IMR-90 (cell line): ENCODE measurements around the gene SPIN1. TPM values are rescaled to one million over a fixed set of nuclear protein-coding genes. Genes with fewer than 3 reads are reported as not detected.

Experiments
- ATAC-seq: fragments of 200-7000 bp; cut with Tn5 transposase; 2 replicates; pipeline ENCODE4 v1.9.1; 2020; ENCODE audit warnings: low read depth, mild to moderate bottlenecking, moderate library complexity
- BruUV-seq: library from RNA; stranded (reverse); fragments of 400-500 nt; replicated peaks from 2 replicates; lab custom pipeline; 2021; lab: Mats Ljungman, UMichigan
- CTCF ChIA-PET: fragments of 300-600 bp; formaldehyde crosslinking; extraction: SDS; loops from one replicate; lab custom pipeline; 2021; ENCODE audit warnings: antibody characterized with exemption; lab: Yijun Ruan, JAX
- POLR2A ChIA-PET: fragments of 300-600 bp; sonication (Branson Sonifier 250); formaldehyde crosslinking; loops from one replicate; lab custom pipeline; 2022; ENCODE audit warnings: antibody characterized with exemption; ENCODE audit not compliant: unreplicated experiment; lab: Charles Lee
- DNase-seq: peaks from one replicate; pipeline ENCODE4 v3.0.0; 2013
- H2AFZ ChIP-seq: replicated peaks from 2 replicates; pipeline ENCODE3; 2013; ENCODE audit warnings: low read length, mild to moderate bottlenecking; ENCODE audit not compliant: poor library complexity
- H2AK5ac ChIP-seq: 2 replicates; pipeline ENCODE4 v1.6.1; 2013; ENCODE audit warnings: low read depth, low read length, inconsistent platforms
- H2AK9ac ChIP-seq: replicated peaks from 2 replicates; pipeline ENCODE3; 2013; ENCODE audit warnings: mild to moderate bottlenecking, low read depth, low read length, moderate library complexity; ENCODE audit not compliant: poor library complexity
- H2BK120ac ChIP-seq: 2 replicates; pipeline ENCODE4 v1.6.1; 2013; ENCODE audit warnings: low read depth, low read length, inconsistent platforms
- H2BK15ac ChIP-seq: 3 replicates; pipeline ENCODE4 v1.6.1; 2013; ENCODE audit warnings: low read depth, low read length, inconsistent platforms
- H2BK20ac ChIP-seq: 2 replicates; pipeline ENCODE4 v1.6.1; 2013; ENCODE audit warnings: low read depth, mild to moderate bottlenecking, inconsistent platforms, low read length, moderate library complexity
- H2BK5ac ChIP-seq: 2 replicates; pipeline ENCODE4 v1.6.1; 2013; ENCODE audit warnings: mild to moderate bottlenecking, low read depth, low read length, inconsistent platforms; ENCODE audit not compliant: poor library complexity, severe bottlenecking
- H3K14ac ChIP-seq: replicated peaks from 2 replicates; pipeline ENCODE4 v1.6.1; 2013; ENCODE audit warnings: low read depth, low read length, inconsistent platforms
- H3K18ac ChIP-seq: 2 replicates; pipeline ENCODE4 v1.6.1; 2013; ENCODE audit warnings: low read depth, low read length, control low read depth
- H3K23ac ChIP-seq: 2 replicates; pipeline ENCODE4 v1.6.1; 2013; ENCODE audit warnings: low read depth, low read length, inconsistent platforms
- H3K27ac ChIP-seq: 2 replicates; pipeline ENCODE4 v1.5.1; 2013; ENCODE audit warnings: mild to moderate bottlenecking, control low read depth, low read length; ENCODE audit not compliant: insufficient read depth
- H3K27me3 ChIP-seq: 2 replicates; pipeline ENCODE4 v1.6.1; 2013; ENCODE audit warnings: low read length; ENCODE audit not compliant: control insufficient read depth, insufficient read depth
- H3K36me3 ChIP-seq: 2 replicates; pipeline ENCODE4 v1.6.1; 2013; ENCODE audit warnings: low read length, mixed read lengths; ENCODE audit not compliant: control insufficient read depth, insufficient read depth
- H3K4ac ChIP-seq: 2 replicates; pipeline ENCODE4 v1.6.1; 2013; ENCODE audit warnings: low read depth, low read length, inconsistent platforms
- H3K4me1 ChIP-seq: 2 replicates; pipeline ENCODE4 v1.6.1; 2013; ENCODE audit warnings: low read length, mixed read lengths; ENCODE audit not compliant: control insufficient read depth, insufficient read depth
- H3K4me2 ChIP-seq: 2 replicates; pipeline ENCODE4 v1.6.1; 2013; ENCODE audit warnings: low read depth, mild to moderate bottlenecking, control low read depth, low read length, moderate library complexity
- H3K4me3 ChIP-seq: 2 replicates; pipeline ENCODE4 v1.5.1; 2013; ENCODE audit warnings: low read depth, mild to moderate bottlenecking, control low read depth, low read length, moderate library complexity; ENCODE audit not compliant: insufficient read depth
- H3K56ac ChIP-seq: 2 replicates; pipeline ENCODE4 v1.6.1; 2013; ENCODE audit warnings: low read length, inconsistent platforms; ENCODE audit not compliant: insufficient read depth; ENCODE audit errors: extremely low read depth
- H3K79me1 ChIP-seq, 2 experiments: 2 replicates each; pipeline ENCODE4 v1.6.1; 2013; ENCODE audit warnings: low read length in 2 of 2, inconsistent platforms in 1 of 2, low read depth in 1 of 2
- H3K9ac ChIP-seq: 2 replicates; pipeline ENCODE4 v1.6.1; 2013; ENCODE audit warnings: low read depth, low read length, control low read depth
- H3K9me1 ChIP-seq: 2 replicates; pipeline ENCODE4 v1.6.1; 2013; ENCODE audit warnings: low read length, inconsistent platforms; ENCODE audit not compliant: insufficient read depth
- H3K9me3 ChIP-seq: 2 replicates; pipeline ENCODE4 v1.6.1; 2013; ENCODE audit warnings: low read length; ENCODE audit not compliant: control insufficient read depth, insufficient read depth
- H4K20me1 ChIP-seq: 2 replicates; pipeline ENCODE4 v1.6.1; 2013; ENCODE audit warnings: low read length, inconsistent platforms; ENCODE audit not compliant: insufficient read depth
- H4K5ac ChIP-seq: 2 replicates; pipeline ENCODE4 v1.6.1; 2013; ENCODE audit warnings: mild to moderate bottlenecking, low read depth, low read length, control low read depth
- H4K8ac ChIP-seq, 2 experiments: 2 replicates each; pipeline ENCODE4 v1.6.1; 2013; ENCODE audit warnings: low read depth in 2 of 2, low read length in 2 of 2, control low read depth in 1 of 2, inconsistent platforms in 1 of 2
- H4K91ac ChIP-seq: 2 replicates; pipeline ENCODE4 v1.6.1; 2013; ENCODE audit warnings: low read depth, low read length, inconsistent platforms; ENCODE audit not compliant: insufficient read depth
- BHLHE40 ChIP-seq: fragments of 150-350 bp; IDR thresholded peaks from 2 replicates; pipeline ENCODE4 v1.6.1; 2016; ENCODE audit warnings: mild to moderate bottlenecking, low read depth, low read length
- CEBPB ChIP-seq: IDR thresholded peaks from 2 replicates; pipeline ENCODE4 v1.6.1; 2012; ENCODE audit warnings: low read depth, low read length, improper control_type of control experiment
- CHD1 ChIP-seq: IDR thresholded peaks from 2 replicates; pipeline ENCODE4 v1.6.1; 2012; ENCODE audit warnings: low read depth, low read length, improper control_type of control experiment
- FOS ChIP-seq: fragments of 150-350 bp; IDR thresholded peaks from 2 replicates; pipeline ENCODE4 v1.6.1; 2016; ENCODE audit warnings: low read depth, low read length
- MAFK ChIP-seq: IDR thresholded peaks from 2 replicates; pipeline ENCODE4 v1.6.1; 2012; ENCODE audit warnings: low read depth, low read length, improper control_type of control experiment
- MXI1 ChIP-seq: IDR thresholded peaks from 2 replicates; pipeline ENCODE4 v1.6.1; 2012; ENCODE audit warnings: low read depth, mild to moderate bottlenecking, low read length, moderate library complexity, borderline replicate concordance
- NFE2L2 ChIP-seq: fragments of 150-350 bp; IDR thresholded peaks from 2 replicates; pipeline ENCODE4 v1.6.1; 2016; ENCODE audit warnings: low read depth, mild to moderate bottlenecking, low read length
- POLR2A ChIP-seq: IDR thresholded peaks from 2 replicates; pipeline ENCODE4 v1.6.1; 2012; ENCODE audit warnings: mild to moderate bottlenecking, low read depth, low read length
- RAD21 ChIP-seq: IDR thresholded peaks from 2 replicates; pipeline ENCODE4 v1.6.1; 2012; ENCODE audit warnings: low read length, improper control_type of control experiment
- RCOR1 ChIP-seq: IDR thresholded peaks from 2 replicates; pipeline ENCODE4 v1.6.1; 2012; ENCODE audit warnings: mild to moderate bottlenecking, low read length, improper control_type of control experiment; ENCODE audit not compliant: insufficient replicate concordance
- RFX5 ChIP-seq: IDR thresholded peaks from 2 replicates; pipeline ENCODE4 v1.8.0; 2012; ENCODE audit warnings: low read depth, mild to moderate bottlenecking, low read length, moderate library complexity
- USF2 ChIP-seq: fragments of 150-350 bp; IDR thresholded peaks from 2 replicates; pipeline ENCODE4 v1.6.1; 2017; ENCODE audit warnings: mild to moderate bottlenecking, antibody characterized with exemption, low read length, low read depth
- WGBS, 2 experiments: methylation state at CpG; one replicate each; pipeline versions ENCODE4 v1.1.5 to v1.1.7; 2013; ENCODE audit warnings: missing lambda C conversion rate in 2 of 2; ENCODE audit not compliant: insufficient read length in 1 of 2; ENCODE audit errors: extremely low coverage in 2 of 2; 5-methylcytosine and 5-hydroxymethylcytosine counted together
- dilution Hi-C: fragments of 300-500 bp; cut with HindIII; formaldehyde crosslinking; loops from one replicate; pipeline ENCODE4 v1.14.3; 2018; ENCODE audit warnings: low sequenced_read_pairs; ENCODE audit not compliant: unreplicated experiment
- in situ Hi-C: fragments of 300-500 bp; cut with MboI; formaldehyde crosslinking; loops from 3 replicates; pipeline ENCODE4 v1.14.3; 2019; ENCODE audit warnings: low sequenced_read_pairs, inconsistent platforms, mixed read lengths
- intact Hi-C: fragments of 100-400 bp; cut with micrococcal nuclease; formaldehyde crosslinking; loops from 2 replicates; pipeline ENCODE4 v1.10.0; 2022
- polyA plus RNA-seq, 3 experiments: library from polyadenylated mRNA; depleted of rRNA; stranded (reverse); fragments of >200 nt; gene quantifications; 2 replicates each; pipeline ENCODE4 v1.2.3, GENCODE V29; 2012; ENCODE audit warnings: low replicate concordance in 1 of 3
- total RNA-seq: library from RNA; depleted of rRNA; stranded (reverse); fragments of >200 nt; gene quantifications from 2 replicates; pipeline ENCODE4 v1.2.3, GENCODE V29; 2012
- TF ChIP-seq, protein P1 (sequence below): fragments of 150-350 bp; IDR thresholded peaks from 2 replicates; pipeline ENCODE4 v1.6.1; 2016; ENCODE audit warnings: low read depth, mild to moderate bottlenecking, low read length, moderate library complexity, borderline replicate concordance
- TF ChIP-seq, protein P2 (sequence below): conservative IDR thresholded peaks from 2 replicates; pipeline ENCODE4 v1.5.1; 2012; ENCODE audit warnings: mild to moderate bottlenecking, low read depth, low read length, improper control_type of control experiment

The SPIN1 gene
- total and polyA plus RNA-seq, 2 of the 4 experiments (the other 2 are of a cell fraction), result 63.3 to 141 TPM

GRCh38 chr9:88429595-88430430, 41.6 kb downstream of the SPIN1 start:
- H3K4me2 ChIP-seq, result peak overlapping the region; percentile 38
- dilution Hi-C loops, result no loop called here
- peak overlapping the region; percentile 48 for H2AK9ac ChIP-seq
- H3K36me3 ChIP-seq, result peaks cover 17% of the 10 kb centered on the region
- peak overlapping the region; percentile 61 for H3K27ac ChIP-seq
- DNase-seq (peak; percentile 38), ATAC-seq (peak; percentile 72)
- H3K56ac ChIP-seq, result peak overlapping the region; percentile 33; the same call in 1 of the 2 replicates
- peak overlapping the region; percentile 99 for H2BK20ac ChIP-seq
- peak overlapping the region; percentile 79 for H2BK5ac ChIP-seq
- H3K18ac ChIP-seq, result peak overlapping the region; percentile 69; the same call in 1 of the 2 replicates
- H4K20me1 ChIP-seq, result peaks cover 19% of the 10 kb centered on the region
- 0 out of 2 replicates have a peak overlapping the region, but pooled peaks have one; percentile 21 for H4K5ac ChIP-seq
- CTCF ChIA-PET, result no interaction called here
- H2AFZ ChIP-seq, result no peak overlapping the region
- H2BK15ac ChIP-seq, result peak overlapping the region; percentile 91; the same call in 2 of the 3 replicates
- H3K4me1 ChIP-seq, result peaks cover 20% of the 10 kb centered on the region
- intact Hi-C loops, result loop anchor here (5.0 kb wide), 1 partner anchor 33 kb away; no protein-coding TSS in a partner anchor
- peak overlapping the region; percentile 86 for H3K14ac ChIP-seq
- BruUV-seq, result no TSS peak
- H3K23ac ChIP-seq, result peak overlapping the region; percentile 89; the same call in 1 of the 2 replicates
- peak overlapping the region; percentile 85 for H4K91ac ChIP-seq
- peaks cover 49 to 76% of the 10 kb centered on the region in 2 experiments for H3K79me1 ChIP-seq
- H2BK120ac ChIP-seq, result peak overlapping the region; percentile 96
- WGBS, 2 experiments, result 100% methylated on average over 1 of the region's 3 CpGs; no CpG with 5 or more reads in 1 of the 2 experiments
- no peak overlapping the region for H3K4me3 ChIP-seq
- no peak overlapping the region for H3K9ac ChIP-seq
- POLR2A ChIA-PET, result no interaction called here
- peak overlapping the region; percentile 90 for H3K4ac ChIP-seq
- no peaks in the 10 kb centered on the region for H3K27me3 ChIP-seq
- in situ Hi-C loops, result no loop called here
- peaks cover 18% of the 10 kb centered on the region for H3K9me1 ChIP-seq
- H3K9me3 ChIP-seq, result no peaks in the 10 kb centered on the region; the same call in 1 of the 2 replicates
- peak overlapping the region; percentile 22 to 74; a peak in 3 of 4 replicates for H4K8ac ChIP-seq
- peak overlapping the region; percentile 89 for H2AK5ac ChIP-seq
- TF ChIP-seq MXI1 (no peak), BHLHE40 (no peak), NFE2L2 (no peak), CHD1 (no peak), FOS (no peak), POLR2A (no peak), CEBPB (no peak), MAFK (no peak), RCOR1 (no peak), USF2 (no peak), RFX5 (no peak), RAD21 (no peak)
- TF ChIP-seq, protein P1, sequence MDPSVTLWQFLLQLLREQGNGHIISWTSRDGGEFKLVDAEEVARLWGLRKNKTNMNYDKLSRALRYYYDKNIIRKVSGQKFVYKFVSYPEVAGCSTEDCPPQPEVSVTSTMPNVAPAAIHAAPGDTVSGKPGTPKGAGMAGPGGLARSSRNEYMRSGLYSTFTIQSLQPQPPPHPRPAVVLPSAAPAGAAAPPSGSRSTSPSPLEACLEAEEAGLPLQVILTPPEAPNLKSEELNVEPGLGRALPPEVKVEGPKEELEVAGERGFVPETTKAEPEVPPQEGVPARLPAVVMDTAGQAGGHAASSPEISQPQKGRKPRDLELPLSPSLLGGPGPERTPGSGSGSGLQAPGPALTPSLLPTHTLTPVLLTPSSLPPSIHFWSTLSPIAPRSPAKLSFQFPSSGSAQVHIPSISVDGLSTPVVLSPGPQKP, result no peak
- TF ChIP-seq, protein P2, sequence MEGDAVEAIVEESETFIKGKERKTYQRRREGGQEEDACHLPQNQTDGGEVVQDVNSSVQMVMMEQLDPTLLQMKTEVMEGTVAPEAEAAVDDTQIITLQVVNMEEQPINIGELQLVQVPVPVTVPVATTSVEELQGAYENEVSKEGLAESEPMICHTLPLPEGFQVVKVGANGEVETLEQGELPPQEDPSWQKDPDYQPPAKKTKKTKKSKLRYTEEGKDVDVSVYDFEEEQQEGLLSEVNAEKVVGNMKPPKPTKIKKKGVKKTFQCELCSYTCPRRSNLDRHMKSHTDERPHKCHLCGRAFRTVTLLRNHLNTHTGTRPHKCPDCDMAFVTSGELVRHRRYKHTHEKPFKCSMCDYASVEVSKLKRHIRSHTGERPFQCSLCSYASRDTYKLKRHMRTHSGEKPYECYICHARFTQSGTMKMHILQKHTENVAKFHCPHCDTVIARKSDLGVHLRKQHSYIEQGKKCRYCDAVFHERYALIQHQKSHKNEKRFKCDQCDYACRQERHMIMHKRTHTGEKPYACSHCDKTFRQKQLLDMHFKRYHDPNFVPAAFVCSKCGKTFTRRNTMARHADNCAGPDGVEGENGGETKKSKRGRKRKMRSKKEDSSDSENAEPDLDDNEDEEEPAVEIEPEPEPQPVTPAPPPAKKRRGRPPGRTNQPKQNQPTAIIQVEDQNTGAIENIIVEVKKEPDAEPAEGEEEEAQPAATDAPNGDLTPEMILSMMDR, result no peak
